Activated CD4-positive, alpha-beta T cell treated with anti-CD3 and anti-CD28 coated beads, Interleukin-2, amount 50 U/mL, for 16 hours (primary cell): ENCODE data around the gene IL10RA.
A peak's percentile ranks its signal among the peaks of the same experiment; 100 is the strongest.
"Not testable (repeated sequence)": the region's sequence is repeated elsewhere in the genome, so short reads cannot be mapped to it uniquely, and the experiment has no call there.

Experiments
- DNase-seq: peaks from one replicate; pipeline ENCODE4 v3.0.0-alpha.2; 2020

IL10RA gene

GRCh38 chr11:117985953-117986887, at the start of gene IL10RA:
Gene IL10RA, plus strand, starts transcription at chr11:117986394. Its CDS starts 74 bp downstream, at chr11:117986468.
- peak; percentile 90 for DNase-seq

GRCh38 chr11:117936973-117937372, 49.2 kb upstream of the IL10RA start:
- no peak for DNase-seq

- no peak for DNase-seq
Measured at GRCh38 chr11:117940736-117941135, 45.5 kb upstream of the IL10RA start.

GRCh38 chr11:117941163-117941707, 45.0 kb upstream of the IL10RA start:
- DNase-seq = no peak

GRCh38 chr11:117941976-117942654, 44.1 kb upstream of the IL10RA start:
- DNase-seq = no peak

GRCh38 chr11:117944554-117944953, 41.6 kb upstream of the IL10RA start:
- DNase-seq = no peak

GRCh38 chr11:117945047-117945810, 41.0 kb upstream of the IL10RA start:
- no peak for DNase-seq

GRCh38 chr11:117946156-117946841, 39.9 kb upstream of the IL10RA start:
- DNase-seq = no peak

GRCh38 chr11:117946842-117947526, 39.2 kb upstream of the IL10RA start:
- DNase-seq = peak; percentile 86

- not testable (repeated sequence) for DNase-seq
Measured at GRCh38 chr11:117947751-117948150, 38.4 kb upstream of the IL10RA start.

- not testable (repeated sequence) for DNase-seq
Measured at GRCh38 chr11:117948466-117948865, 37.7 kb upstream of the IL10RA start.

GRCh38 chr11:117949062-117949461, 37.1 kb upstream of the IL10RA start:
- DNase-seq = no peak

- DNase-seq = peak; percentile 74
Measured at GRCh38 chr11:117950301-117950700, 35.9 kb upstream of the IL10RA start.

GRCh38 chr11:117950993-117951961, 34.9 kb upstream of the IL10RA start:
- peak; percentile 24 for DNase-seq

GRCh38 chr11:117953024-117953671, 33.0 kb upstream of the IL10RA start:
- no peak for DNase-seq

- no peak for DNase-seq
Measured at GRCh38 chr11:117958949-117959348, 27.2 kb upstream of the IL10RA start.

- no peak for DNase-seq
Measured at GRCh38 chr11:117959438-117960149, 26.6 kb upstream of the IL10RA start.

GRCh38 chr11:117960406-117960805, 25.8 kb upstream of the IL10RA start:
- DNase-seq = no peak

GRCh38 chr11:117961896-117962295, 24.3 kb upstream of the IL10RA start:
- no peak for DNase-seq
